Astrocyte of the hippocampus (primary cell): Measurements from ENCODE around the gene PIMREG.
"Not testable (repeated sequence)": the region's sequence is repeated elsewhere in the genome, so short reads cannot be mapped to it uniquely, and the experiment has no call there.

Experiments
- DNase-seq: peaks from one replicate; pipeline ENCODE4 v3.0.0; 2011; ENCODE audit warnings: low read depth, low spot score

Gene PIMREG

GRCh38 chr17:6477831-6478383 lies 33.7 kb downstream of the PIMREG start:
- no peak for DNase-seq

- DNase-seq, result no peak
These were observed 34.2 kb downstream of the PIMREG start for GRCh38 chr17:6478486-6478885.

- DNase-seq, result peak; percentile 16
These were observed 35.5 kb downstream of the PIMREG start for GRCh38 chr17:6479622-6480302.

GRCh38 chr17:6480303-6480675 lies 36.0 kb downstream of the PIMREG start:
- DNase-seq, result no peak

GRCh38 chr17:6482105-6482455 lies 37.8 kb downstream of the PIMREG start:
- DNase-seq, result no peak

- not testable (repeated sequence) for DNase-seq
These were observed 38.5 kb downstream of the PIMREG start for GRCh38 chr17:6482796-6483195.

GRCh38 chr17:6483507-6483906 lies 39.3 kb downstream of the PIMREG start:
- no peak for DNase-seq

GRCh38 chr17:6485646-6486412 lies 41.6 kb downstream of the PIMREG start:
- DNase-seq, result no peak

- no peak for DNase-seq
These were observed 43.2 kb downstream of the PIMREG start for GRCh38 chr17:6487251-6488007.

GRCh38 chr17:6488008-6488539 lies 43.8 kb downstream of the PIMREG start:
- no peak for DNase-seq

GRCh38 chr17:6489016-6489550 lies 44.8 kb downstream of the PIMREG start:
- DNase-seq, result no peak

- no peak for DNase-seq
These were observed 46.9 kb downstream of the PIMREG start for GRCh38 chr17:6491071-6491700.

GRCh38 chr17:6492892-6493674 lies 48.8 kb downstream of the PIMREG start:
- DNase-seq, result no peak

- no peak for DNase-seq
These were observed 50.1 kb downstream of the PIMREG start for GRCh38 chr17:6494239-6494941.

- no peak for DNase-seq
These were observed 51.3 kb downstream of the PIMREG start for GRCh38 chr17:6495450-6496115.

GRCh38 chr17:6496116-6496481 lies 51.8 kb downstream of the PIMREG start:
- DNase-seq, result no peak

- no peak for DNase-seq
These were observed 52.6 kb downstream of the PIMREG start for GRCh38 chr17:6496640-6497441.

GRCh38 chr17:6497496-6498221 lies 53.4 kb downstream of the PIMREG start:
- no peak for DNase-seq
